Stimulated activated CD8-positive, alpha-beta memory T cell treated with anti-CD3 and anti-CD28 coated beads, Interleukin-7, amount 100 ng/mL, for 4 hours (primary cell): ENCODE measurements around the gene PIK3CD.

ENCODE experiments used
- DNase-seq, 2 donors: peaks; one replicate each; pipeline ENCODE4 v3.0.0-alpha.2; 2020; ENCODE audit warnings: low read depth in 2 of 2

The PIK3CD gene

DNA sequence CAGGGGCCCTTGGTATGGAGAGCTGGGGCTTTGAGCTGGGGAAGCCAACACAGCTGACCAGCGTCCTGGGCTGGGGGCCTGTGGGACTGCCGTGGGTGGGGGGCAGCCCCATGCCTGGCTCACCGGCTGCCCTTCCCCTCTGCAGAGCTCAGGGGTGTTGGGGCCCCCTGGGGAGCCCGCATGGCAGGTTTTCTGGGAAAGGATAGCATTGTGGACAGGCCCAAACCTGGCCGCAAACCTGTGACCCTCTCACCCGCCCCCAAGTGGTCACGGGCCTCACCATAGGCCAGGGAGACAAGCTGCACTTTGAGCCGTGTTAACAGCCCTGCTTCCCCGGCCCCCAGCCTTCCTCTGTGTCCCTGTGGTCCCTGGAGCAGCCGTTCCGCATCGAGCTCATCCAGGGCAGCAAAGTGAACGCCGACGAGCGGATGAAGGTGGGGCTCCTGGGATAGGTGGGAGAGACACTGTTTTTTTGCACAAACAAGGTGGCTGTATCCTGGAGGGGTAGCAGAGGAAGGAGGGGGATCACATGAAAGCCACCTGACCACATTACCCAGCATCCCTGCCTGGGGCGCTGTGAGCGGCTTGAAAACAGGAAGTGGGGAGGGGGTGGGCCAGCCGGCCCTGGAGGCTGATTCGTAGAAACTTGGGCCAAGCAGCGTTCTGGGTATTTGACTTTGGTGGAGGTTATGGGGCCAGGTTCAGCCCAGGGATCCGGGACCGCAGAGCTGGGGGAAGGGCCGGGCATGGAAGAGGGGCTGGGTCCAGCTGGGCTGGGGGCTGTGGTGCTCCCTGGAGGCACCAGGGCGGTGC is 65.9 kb downstream of the PIK3CD start:
- peak; percentile 80 to 81 for DNase-seq

DNA sequence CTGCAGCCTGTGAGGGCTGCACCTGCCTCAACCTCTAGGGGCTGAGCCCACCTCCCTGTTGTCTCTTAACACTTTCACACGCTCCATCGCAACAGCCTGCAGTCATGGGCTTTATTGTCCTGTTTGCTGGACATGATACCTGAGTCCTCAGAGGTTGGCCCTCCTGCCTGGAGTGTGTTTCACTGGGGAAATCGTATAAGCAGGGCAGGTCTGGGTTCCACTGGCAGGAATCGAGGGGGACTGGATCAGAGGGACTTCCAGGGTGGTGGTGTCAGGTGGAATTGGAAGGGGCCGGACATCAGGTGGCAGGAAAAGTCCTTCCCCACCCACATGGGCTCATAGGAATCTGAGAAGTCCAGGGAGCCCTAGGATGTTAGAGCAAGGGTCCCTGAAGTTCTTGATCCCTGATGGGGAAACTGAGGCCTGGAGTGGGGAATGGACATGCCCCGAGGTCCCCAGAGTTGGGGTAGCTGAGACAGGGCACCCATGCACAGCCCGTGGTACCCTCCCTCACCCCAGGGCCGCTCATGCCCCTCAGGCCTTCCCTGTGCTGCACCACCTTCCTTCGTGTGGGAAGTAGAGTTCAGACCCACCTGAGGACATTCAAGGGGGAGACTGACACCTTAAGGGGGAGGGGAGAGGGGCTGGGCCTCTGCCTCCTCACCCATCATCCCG is 66.6 kb downstream of the PIK3CD start:
- DNase-seq, result no peak

DNA sequence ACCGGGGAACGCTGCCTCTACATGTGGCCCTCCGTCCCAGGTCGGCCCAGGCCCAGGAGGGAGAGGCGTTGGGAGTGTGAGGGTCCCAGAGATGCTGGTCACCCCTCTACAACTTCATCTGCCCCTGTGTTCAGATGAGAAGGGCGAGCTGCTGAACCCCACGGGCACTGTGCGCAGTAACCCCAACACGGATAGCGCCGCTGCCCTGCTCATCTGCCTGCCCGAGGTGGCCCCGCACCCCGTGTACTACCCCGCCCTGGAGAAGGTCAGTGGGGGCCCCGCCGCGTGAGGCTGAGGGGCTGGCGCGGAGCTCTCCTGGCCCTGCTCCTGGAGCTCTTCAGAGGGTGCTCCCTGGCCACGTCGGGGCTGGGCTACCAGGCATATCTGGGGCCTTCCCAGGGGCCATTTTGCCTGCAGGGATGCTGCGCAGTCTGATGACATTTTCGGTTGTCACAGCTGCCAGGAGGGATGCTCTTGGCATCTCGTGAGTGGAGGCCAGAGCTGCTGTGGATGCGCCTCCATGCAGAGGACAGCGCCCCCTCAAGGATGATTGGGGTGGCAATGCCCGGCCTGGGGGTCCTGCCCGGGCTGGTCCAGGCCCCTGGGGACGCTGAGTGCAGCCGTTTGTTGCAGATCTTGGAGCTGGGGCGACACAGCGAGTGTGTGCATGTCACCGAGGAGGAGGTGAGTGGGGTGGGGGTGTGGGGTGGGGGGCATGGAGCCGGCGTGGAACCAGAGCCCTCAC is 68.6 kb downstream of the PIK3CD start:
- DNase-seq, result no peak

DNA sequence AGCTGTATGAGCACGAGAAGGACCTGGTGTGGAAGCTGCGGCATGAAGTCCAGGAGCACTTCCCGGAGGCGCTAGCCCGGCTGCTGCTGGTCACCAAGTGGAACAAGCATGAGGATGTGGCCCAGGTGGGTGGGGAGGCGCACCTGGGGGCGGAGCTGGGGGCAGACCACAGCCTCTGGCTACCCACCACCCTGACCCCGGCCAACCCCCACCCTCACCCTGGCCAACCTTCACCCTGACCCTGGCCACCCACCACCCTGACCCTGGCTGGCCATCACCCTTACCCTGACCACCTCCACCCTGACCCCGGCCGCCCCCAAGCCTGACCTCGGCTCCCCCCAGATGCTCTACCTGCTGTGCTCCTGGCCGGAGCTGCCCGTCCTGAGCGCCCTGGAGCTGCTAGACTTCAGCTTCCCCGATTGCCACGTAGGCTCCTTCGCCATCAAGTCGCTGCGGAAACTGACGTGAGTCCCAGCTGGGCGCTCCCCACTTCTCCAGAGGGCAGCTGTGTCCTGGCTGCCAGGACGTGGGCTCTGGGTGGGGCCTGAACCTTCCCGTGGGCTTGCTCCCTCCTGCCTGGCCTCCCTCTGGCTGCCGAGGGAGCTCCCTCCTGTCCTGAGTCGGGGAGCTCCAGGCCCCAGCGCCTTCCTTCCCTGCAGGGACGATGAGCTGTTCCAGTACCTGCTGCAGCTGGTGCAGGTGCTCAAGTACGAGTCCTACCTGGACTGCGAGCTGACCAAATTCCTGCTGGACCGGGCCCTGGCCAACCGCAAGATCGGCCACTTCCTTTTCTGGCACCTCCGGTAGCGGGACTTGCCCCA is 69.5 kb downstream of the PIK3CD start:
- DNase-seq, result no peak

DNA sequence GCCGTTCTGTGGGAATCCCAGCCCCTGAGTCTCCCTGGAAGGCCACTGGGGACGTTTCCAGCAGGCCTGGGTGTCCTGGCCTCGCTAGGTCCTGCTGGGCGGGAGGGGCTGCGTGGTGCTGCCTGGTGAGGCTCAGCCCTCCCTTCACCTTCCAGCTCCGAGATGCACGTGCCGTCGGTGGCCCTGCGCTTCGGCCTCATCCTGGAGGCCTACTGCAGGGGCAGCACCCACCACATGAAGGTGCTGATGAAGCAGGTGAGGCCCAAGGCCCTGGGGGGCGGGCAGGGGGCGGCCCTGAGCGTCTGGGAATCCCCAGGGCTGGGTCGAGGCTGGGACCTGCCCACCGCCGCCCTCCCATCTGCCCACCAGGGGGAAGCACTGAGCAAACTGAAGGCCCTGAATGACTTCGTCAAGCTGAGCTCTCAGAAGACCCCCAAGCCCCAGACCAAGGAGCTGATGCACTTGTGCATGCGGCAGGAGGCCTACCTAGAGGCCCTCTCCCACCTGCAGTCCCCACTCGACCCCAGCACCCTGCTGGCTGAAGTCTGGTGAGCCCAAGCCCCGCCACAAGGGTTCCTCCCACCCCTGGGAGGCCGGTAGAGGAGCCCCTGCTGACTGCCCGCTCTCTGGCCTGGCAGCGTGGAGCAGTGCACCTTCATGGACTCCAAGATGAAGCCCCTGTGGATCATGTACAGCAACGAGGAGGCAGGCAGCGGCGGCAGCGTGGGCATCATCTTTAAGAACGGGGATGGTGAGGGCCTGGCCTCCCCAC is 70.3 kb downstream of the PIK3CD start:
- peak; percentile 62 to 70 for DNase-seq

DNA sequence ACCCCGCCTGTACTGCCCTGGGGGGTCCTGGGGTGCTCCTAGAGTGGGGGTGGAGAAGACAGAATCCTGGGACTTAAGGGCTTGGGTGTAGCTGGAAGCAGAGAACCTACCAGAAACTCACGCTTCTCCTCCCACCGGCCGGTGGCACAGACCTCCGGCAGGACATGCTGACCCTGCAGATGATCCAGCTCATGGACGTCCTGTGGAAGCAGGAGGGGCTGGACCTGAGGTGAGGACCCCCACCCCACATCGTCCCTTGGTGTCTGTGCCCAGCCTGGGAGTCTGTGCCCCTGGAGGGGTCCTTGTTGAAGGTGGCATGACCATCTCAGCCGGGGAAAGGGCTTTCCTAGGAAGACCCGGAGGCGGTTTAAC is 70.8 kb downstream of the PIK3CD start:
- no peak for DNase-seq

DNA sequence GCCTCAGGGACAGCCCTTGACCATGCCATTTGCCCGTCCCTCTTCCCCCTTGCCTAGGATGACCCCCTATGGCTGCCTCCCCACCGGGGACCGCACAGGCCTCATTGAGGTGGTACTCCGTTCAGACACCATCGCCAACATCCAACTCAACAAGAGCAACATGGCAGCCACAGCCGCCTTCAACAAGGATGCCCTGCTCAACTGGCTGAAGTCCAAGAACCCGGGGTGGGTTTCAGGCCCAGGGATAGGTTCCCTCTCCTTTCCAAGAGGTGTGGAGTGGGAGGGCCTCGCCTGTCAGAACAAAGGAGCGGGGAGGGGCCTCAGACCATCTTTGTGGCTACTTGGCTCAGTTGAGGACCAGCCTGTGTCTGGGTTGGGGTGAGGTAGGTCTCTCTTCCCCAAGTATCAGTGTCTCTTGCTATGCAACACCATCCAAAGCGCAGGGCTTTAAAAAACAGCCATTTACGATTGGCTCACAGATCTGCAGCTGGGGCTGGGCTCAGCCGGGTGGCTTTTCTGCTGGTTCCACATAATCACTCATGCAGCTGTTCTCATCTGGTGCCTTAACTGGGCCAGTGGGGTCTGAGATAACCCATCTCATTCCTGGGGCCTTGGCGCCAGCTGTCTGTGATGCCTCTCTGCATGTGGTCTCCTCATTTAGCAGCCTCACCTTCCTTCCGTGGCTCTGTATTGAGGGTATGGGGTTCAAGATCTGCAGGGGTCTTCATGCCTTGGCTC is 71.7 kb downstream of the PIK3CD start:
- no peak for DNase-seq

DNA sequence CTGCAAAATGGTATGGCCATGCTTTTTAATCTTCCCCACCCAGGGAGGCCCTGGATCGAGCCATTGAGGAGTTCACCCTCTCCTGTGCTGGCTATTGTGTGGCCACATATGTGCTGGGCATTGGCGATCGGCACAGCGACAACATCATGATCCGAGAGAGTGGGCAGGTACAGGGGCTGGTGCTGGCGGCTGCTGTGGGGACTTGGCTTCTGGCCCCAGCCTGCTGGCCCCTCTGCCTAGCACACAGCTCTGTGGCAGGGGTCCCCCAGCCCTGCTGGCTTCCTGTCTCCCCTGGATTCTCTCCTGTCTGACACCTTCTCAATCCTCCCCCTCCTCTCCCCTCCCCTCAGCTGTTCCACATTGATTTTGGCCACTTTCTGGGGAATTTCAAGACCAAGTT is 72.4 kb downstream of the PIK3CD start:
- no peak for DNase-seq

DNA sequence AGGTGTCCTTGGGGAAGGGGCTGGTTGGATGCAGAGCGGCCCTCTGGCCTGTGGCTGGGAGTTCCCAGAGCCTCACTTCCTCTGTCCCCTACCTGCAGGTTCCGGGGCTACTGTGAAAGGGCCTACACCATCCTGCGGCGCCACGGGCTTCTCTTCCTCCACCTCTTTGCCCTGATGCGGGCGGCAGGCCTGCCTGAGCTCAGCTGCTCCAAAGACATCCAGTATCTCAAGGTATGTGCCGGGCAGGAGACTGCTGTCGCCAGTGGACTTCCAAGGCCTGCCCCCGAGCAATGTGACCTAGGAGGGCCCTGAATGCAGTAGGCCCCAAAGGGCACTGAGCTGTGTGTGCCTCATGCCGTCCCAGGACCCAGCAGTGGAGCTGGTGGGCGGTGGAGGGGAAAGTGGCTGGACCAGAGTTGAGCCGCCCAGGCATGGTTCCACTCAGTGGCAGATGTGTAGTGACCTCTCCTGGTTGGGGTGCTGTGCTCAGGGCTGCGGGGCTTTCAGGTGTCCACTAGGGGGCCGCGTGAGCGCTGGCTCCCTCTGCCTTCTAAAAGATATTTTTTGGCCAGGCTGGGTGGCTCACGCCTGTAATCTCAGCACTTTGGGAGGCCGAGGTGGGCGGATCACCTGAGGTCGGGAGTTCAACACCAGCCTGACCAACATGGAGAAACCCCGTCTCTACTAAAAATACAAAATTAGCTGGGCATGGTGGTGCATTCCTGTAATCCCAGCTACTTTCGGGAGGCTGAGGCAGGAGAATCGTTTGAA is 73.4 kb downstream of the PIK3CD start:
- peak; percentile 44 to 59 for DNase-seq

DNA sequence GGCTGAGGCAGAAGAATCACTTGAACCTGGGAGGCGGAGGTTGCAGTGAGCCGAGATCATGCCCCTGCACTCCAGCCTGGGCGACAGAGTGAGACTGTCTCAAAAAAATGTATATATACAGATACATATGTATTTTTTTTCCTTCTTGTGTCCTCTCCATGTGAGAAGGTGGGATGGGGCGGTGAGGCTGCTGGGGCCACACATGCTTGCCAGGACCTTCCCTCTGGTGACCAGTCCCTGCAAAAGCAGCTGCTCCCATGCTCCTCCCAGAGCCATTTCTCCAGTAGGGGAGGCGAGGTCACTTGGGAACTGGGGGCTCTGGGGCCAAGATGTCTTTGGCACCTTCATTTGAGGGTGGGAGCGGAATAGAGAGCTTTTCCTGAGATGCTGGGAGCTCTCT is 74.9 kb downstream of the PIK3CD start:
- DNase-seq, result no peak

DNA sequence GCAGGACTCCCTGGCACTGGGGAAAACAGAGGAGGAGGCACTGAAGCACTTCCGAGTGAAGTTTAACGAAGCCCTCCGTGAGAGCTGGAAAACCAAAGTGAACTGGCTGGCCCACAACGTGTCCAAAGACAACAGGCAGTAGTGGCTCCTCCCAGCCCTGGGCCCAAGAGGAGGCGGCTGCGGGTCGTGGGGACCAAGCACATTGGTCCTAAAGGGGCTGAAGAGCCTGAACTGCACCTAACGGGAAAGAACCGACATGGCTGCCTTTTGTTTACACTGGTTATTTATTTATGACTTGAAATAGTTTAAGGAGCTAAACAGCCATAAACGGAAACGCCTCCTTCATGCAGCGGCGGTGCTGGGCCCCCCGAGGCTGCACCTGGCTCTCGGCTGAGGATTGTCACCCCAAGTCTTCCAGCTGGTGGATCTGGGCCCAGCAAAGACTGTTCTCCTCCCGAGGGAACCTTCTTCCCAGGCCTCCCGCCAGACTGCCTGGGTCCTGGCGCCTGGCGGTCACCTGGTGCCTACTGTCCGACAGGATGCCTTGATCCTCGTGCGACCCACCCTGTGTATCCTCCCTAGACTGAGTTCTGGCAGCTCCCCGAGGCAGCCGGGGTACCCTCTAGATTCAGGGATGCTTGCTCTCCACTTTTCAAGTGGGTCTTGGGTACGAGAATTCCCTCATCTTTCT is 75.5 kb downstream of the PIK3CD start:
- no peak for DNase-seq

DNA sequence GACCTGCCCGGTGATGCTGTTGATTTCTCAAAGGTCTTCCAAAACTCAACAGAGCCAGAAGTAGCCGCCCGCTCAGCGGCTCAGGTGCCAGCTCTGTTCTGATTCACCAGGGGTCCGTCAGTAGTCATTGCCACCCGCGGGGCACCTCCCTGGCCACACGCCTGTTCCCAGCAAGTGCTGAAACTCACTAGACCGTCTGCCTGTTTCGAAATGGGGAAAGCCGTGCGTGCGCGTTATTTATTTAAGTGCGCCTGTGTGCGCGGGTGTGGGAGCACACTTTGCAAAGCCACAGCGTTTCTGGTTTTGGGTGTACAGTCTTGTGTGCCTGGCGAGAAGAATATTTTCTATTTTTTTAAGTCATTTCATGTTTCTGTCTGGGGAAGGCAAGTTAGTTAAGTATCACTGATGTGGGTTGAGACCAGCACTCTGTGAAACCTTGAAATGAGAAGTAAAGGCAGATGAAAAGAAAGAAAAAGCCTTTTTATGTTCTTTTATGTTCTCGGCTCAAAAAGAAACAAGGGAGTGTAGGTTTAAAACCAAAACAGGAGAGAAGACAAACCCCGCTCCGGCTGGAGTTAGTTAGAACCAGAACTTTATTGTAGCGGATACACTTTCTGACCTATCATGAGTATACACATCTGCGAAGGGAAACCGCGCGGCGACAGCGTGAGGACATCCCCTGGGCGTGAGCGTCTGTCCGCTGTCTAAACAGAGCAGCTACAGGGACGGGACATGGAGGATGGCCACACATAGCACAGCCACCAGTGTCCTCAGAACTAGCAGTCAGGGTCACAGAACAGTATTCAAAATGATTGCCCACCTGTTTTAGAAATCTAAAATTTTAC is 77.1 kb downstream of the PIK3CD start:
- no peak for DNase-seq

DNA sequence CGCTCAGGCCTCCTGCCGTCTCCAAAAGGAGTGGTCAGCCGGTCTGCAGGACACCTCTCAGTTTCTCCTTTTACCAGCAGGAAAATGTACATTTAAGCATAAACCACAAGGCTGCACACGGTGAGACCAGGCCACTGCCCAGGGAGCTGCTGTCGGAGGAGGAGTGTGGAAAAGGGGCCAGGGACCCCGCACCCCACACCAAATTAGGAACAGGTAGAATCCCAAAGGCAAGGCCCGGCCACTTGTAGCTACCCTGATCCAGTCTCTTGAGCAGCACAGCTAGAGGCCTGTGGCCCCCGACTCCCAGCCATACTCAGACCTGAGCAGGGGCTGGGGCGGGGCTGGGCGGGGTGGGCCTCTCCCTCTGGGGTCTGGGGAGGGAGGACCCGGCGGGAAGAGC is 78.0 kb downstream of the PIK3CD start:
- DNase-seq, result no peak

DNA sequence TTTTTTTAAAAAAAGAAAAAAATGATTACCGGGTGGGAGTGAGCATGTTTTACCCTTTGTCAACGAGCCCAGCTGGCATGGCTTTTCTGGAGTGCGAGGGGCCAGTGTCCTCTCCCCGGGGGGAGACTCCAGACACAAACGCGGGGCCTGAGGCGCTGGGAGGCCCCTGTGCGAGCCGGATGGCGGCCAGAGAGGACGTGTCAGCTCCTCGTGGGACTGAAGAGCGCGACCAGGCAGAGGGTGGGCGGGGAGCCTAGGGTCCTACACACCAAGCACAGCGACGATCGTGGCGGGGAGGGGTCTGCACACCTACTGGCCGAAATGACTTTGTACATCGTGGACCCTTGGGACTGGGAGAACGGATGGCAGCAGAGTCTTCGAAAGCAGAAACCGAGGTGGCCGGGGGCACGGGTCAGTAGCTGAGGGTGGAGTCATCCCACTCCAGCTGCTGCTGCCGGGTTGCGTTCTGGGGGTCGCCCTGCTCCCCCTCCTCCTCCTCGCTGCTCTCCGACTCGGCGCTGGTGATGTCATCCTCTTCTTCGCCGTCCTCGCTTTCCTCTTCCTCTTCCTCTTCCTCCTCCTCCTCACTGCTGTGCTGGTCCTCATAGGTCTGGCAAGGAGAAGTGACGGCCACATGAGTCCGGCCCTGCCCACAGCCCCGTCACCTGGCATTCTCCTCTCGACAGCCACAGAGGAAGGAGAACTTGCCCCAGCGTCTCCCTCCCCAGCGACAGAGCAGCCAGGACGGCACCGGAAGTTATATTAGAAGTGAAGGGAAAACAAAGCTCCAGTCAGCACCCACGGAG is 78.8 kb downstream of the PIK3CD start:
- no peak for DNase-seq

DNA sequence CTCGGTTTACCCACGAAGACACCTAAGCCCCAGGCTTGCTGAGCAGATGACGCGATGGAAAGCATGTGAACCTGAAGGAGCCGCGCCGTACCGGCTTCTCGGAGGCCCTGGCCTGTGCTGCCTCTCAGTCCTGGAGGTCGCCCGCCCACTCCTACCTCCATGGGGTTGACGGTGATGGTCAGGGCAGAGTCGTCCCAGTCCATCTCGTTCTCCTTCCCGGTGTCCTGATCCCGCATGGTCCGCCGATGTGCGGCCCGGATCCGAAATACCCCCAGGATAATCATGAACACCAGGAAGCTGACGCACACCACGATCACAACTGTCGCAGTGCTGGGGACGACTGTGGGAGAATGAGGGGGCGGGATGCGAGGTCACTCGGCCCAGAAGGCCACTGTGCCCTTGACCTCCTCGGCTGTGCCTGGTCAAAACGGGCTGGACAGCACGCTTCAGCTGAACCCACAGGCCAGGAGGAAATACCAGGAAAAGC is 79.6 kb downstream of the PIK3CD start:
- DNase-seq, result no peak

DNA sequence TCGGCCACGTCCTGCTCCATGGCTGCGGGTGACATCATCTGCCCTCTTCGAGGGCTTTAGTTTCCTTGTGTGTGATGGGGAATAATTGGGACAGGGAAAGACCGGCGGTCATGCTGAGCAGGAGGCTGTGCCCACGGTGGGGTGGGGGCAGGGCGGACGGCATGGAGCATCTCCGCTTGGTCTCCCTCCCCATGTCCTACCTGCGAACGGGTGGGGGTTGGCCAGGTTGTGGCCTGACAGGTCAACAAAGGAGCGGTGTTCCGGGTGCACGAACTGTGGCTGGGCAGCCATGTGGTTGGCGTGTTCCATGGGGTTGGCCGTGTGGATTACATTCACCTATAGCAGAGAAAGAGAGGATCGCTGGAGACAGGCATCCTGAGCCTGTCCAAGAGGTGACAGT is 80.0 kb downstream of the PIK3CD start:
- no peak for DNase-seq
